Mesothelial cell of epicardium (in vitro differentiated cells): ENCODE data around the gene TOM1L2. TPM values are rescaled to one million over a fixed set of nuclear protein-coding genes. Genes with fewer than 3 reads are reported as not detected.

Experiments
- DNase-seq, 2 experiments: peaks; one replicate each; pipeline ENCODE4 v3.0.0; 2021; ENCODE audit warnings: low spot score in 2 of 2; ENCODE audit not compliant: unreplicated experiment in 2 of 2
- H3K27ac Mint-ChIP-seq: 2 replicates; pipeline ENCODE4 v1.8.0; 2021; ENCODE audit warnings: mixed read lengths
- H3K27me3 Mint-ChIP-seq: 2 replicates; pipeline ENCODE4 v1.8.0; 2021; ENCODE audit warnings: low read depth, mixed read lengths
- H3K36me3 Mint-ChIP-seq: 2 replicates; pipeline ENCODE4 v1.8.0; 2021; ENCODE audit warnings: mixed read lengths
- H3K4me1 Mint-ChIP-seq: 2 replicates; pipeline ENCODE4 v1.8.0; 2021; ENCODE audit warnings: mixed read lengths
- H3K4me3 Mint-ChIP-seq: 2 replicates; pipeline ENCODE4 v1.8.0; 2021; ENCODE audit warnings: mild to moderate bottlenecking, moderate library complexity, mixed read lengths
- H3K9me3 Mint-ChIP-seq: 2 replicates; pipeline ENCODE4 v1.8.0; 2021; ENCODE audit warnings: mixed read lengths
- CTCF ChIP-seq: fragments of 200-600 bp; sonication (generic); IDR thresholded peaks from one replicate; pipeline ENCODE4 v1.5.0; 2021; ENCODE audit warnings: antibody characterized with exemption; ENCODE audit not compliant: unreplicated experiment
- total RNA-seq: library from RNA; stranded (reverse); gene quantifications from 3 replicates; pipeline ENCODE4 v1.2.1, GENCODE V29; 2021

TOM1L2 gene
- total RNA-seq, 1 donor from 2014 or later = 126 TPM

- DNase-seq = no peak
- Mint-ChIP-seq H3K4me1 (peaks cover 9% of the 10 kb centered on the region), H3K4me3 (no peak overlapping the region), H3K27ac (no peak overlapping the region), H3K27me3 (no peaks in the 10 kb centered on the region), H3K9me3 (no peaks in the 10 kb centered on the region), H3K36me3 (peaks cover 19% of the 10 kb centered on the region)
- no peak for TF ChIP-seq CTCF
Observed at GRCh38 chr17:17883801-17884200, 88.4 kb downstream of the TOM1L2 start.

GRCh38 chr17:17882082-17882581 lies 90.1 kb downstream of the TOM1L2 start:
- H3K4me3 Mint-ChIP-seq = no peak overlapping the region
- H3K27ac Mint-ChIP-seq = peak overlapping the region; percentile 59
- TF ChIP-seq CTCF = no peak
- H3K27me3 Mint-ChIP-seq = no peaks in the 10 kb centered on the region
- DNase-seq = no peak
- H3K4me1 Mint-ChIP-seq = peaks cover 21% of the 10 kb centered on the region
- H3K36me3 Mint-ChIP-seq = peaks cover 19% of the 10 kb centered on the region
- no peaks in the 10 kb centered on the region for H3K9me3 Mint-ChIP-seq

- no peaks in the 10 kb centered on the region for H3K27me3 Mint-ChIP-seq
- peaks cover 20% of the 10 kb centered on the region for H3K36me3 Mint-ChIP-seq
- no peak overlapping the region for H3K4me3 Mint-ChIP-seq
- no peak overlapping the region for H3K27ac Mint-ChIP-seq
- H3K4me1 Mint-ChIP-seq = peaks cover 32% of the 10 kb centered on the region
- no peaks in the 10 kb centered on the region for H3K9me3 Mint-ChIP-seq
- no peak for TF ChIP-seq CTCF
- no peak for DNase-seq
Observed at GRCh38 chr17:17880577-17881196, 91.5 kb downstream of the TOM1L2 start.

GRCh38 chr17:17877529-17878358 lies 94.5 kb downstream of the TOM1L2 start:
- Mint-ChIP-seq H3K36me3 (peaks cover 21% of the 10 kb centered on the region), H3K27me3 (no peaks in the 10 kb centered on the region), H3K9me3 (no peaks in the 10 kb centered on the region), H3K4me3 (peak overlapping the region; percentile 10), H3K4me1 (peaks cover 41% of the 10 kb centered on the region), H3K27ac (peak overlapping the region; percentile 97)
- DNase-seq = peak; percentile 41 to 66
- no peak for TF ChIP-seq CTCF

GRCh38 chr17:17876959-17877528 lies 95.2 kb downstream of the TOM1L2 start:
- Mint-ChIP-seq H3K9me3 (no peaks in the 10 kb centered on the region), H3K27ac (peak overlapping the region; percentile 97), H3K27me3 (no peaks in the 10 kb centered on the region), H3K4me1 (peaks cover 41% of the 10 kb centered on the region), H3K36me3 (peaks cover 16% of the 10 kb centered on the region), H3K4me3 (peak overlapping the region; percentile 10)
- no peak for TF ChIP-seq CTCF
- DNase-seq = peak in 1 of 2 experiments; percentile 51
